Prostate gland (tissue), 2 donors: Measurements from ENCODE around the gene KLHL29. TPM values are rescaled to one million over a fixed set of nuclear protein-coding genes. Genes with fewer than 3 reads are reported as not detected.

Experiments used
- DNase-seq: peaks from one replicate; pipeline ENCODE4 v3.0.0-alpha.2; 2019; ENCODE audit warnings: low spot score
- H3K27ac ChIP-seq, 2 donors: fragments of 200-600 bp; sonication (generic); 2 replicates each; pipeline ENCODE4 v1.5.1; 2017 to 2019
- H3K27me3 ChIP-seq: fragments of 200-600 bp; sonication (generic); replicated peaks from 2 replicates; pipeline ENCODE4 v1.5.1; 2019; ENCODE audit not compliant: insufficient read depth
- H3K36me3 ChIP-seq, 2 donors: fragments of 200-600 bp; sonication (generic); 1 replicate in 1 of 2; 2 replicates in 1 of 2; pipeline versions ENCODE4 v1.5.1 to v1.8.1; 2017 to 2019
- H3K4me1 ChIP-seq: fragments of 200-600 bp; sonication (generic); replicated peaks from 2 replicates; pipeline ENCODE4 v1.5.1; 2019
- H3K4me3 ChIP-seq, 2 donors: fragments of 200-600 bp; sonication (generic); 2 replicates each; pipeline ENCODE4 v1.5.1; 2017 to 2019
- H3K9me3 ChIP-seq: fragments of 200-600 bp; sonication (generic); 2 replicates; pipeline ENCODE4 v1.5.1; 2017
- CTCF ChIP-seq, 4 experiments: fragments of 200-600 bp in 2 of 4; fragments of 450-650 bp in 2 of 4; sonication (generic) in 2 of 4; IDR thresholded peaks; 1 replicate in 3 of 4; 2 replicates in 1 of 4; pipeline ENCODE4 v1.5.1; 2016 to 2019; ENCODE audit warnings: antibody characterized with exemption in 4 of 4, mild to moderate bottlenecking in 2 of 4, moderate library complexity in 2 of 4
- POLR2A ChIP-seq: fragments of 450-650 bp; IDR thresholded peaks from one replicate; pipeline ENCODE4 v1.6.1; 2016; ENCODE audit warnings: antibody characterized with exemption, mild to moderate bottlenecking
- POLR2AphosphoS5 ChIP-seq: sonication (generic); formaldehyde crosslinking; IDR thresholded peaks from one replicate; pipeline ENCODE4 v1.6.1; 2017; ENCODE audit warnings: antibody characterized with exemption
- WGBS: methylation state at CpG from one replicate; pipeline ENCODE4 v1.1.5; 2018; 5-methylcytosine and 5-hydroxymethylcytosine counted together
- intact Hi-C: fragments of 100-400 bp; cut with DNase I; formaldehyde crosslinking; loops from one replicate; pipeline ENCODE4 v1.14.2; 2022
- total RNA-seq, 2 donors: library from RNA; depleted of rRNA; stranded (reverse); fragments of >200 nt; gene quantifications; one replicate each; pipeline ENCODE4 v1.1.0, GENCODE V29; 2016

The KLHL29 gene
- total RNA-seq, 2 donors from 2014 or later: 23.3 to 24.8 TPM

GRCh38 chr2:23685181-23685580 is 300.2 kb downstream of the KLHL29 start:
- no peaks in the 10 kb centered on the region for H3K36me3 ChIP-seq
- H3K4me1 ChIP-seq: no peaks in the 10 kb centered on the region
- no peak for DNase-seq
- no peaks in the 10 kb centered on the region for H3K9me3 ChIP-seq
- intact Hi-C loops: no loop called here
- 27% methylated on average over 12 of the region's 12 CpGs for WGBS
- TF ChIP-seq POLR2AphosphoS5 (no peak), POLR2A (no peak), CTCF (IDR thresholded peaks at IDR 0.05) (no peak)
- no peak overlapping the region for H3K27ac ChIP-seq
- H3K4me3 ChIP-seq: no peak overlapping the region
- H3K27me3 ChIP-seq: no peaks in the 10 kb centered on the region

GRCh38 chr2:23685706-23686105 is 300.7 kb downstream of the KLHL29 start:
- no peaks in the 10 kb centered on the region for H3K36me3 ChIP-seq
- DNase-seq: no peak
- H3K27ac ChIP-seq: no peak overlapping the region

DNA sequence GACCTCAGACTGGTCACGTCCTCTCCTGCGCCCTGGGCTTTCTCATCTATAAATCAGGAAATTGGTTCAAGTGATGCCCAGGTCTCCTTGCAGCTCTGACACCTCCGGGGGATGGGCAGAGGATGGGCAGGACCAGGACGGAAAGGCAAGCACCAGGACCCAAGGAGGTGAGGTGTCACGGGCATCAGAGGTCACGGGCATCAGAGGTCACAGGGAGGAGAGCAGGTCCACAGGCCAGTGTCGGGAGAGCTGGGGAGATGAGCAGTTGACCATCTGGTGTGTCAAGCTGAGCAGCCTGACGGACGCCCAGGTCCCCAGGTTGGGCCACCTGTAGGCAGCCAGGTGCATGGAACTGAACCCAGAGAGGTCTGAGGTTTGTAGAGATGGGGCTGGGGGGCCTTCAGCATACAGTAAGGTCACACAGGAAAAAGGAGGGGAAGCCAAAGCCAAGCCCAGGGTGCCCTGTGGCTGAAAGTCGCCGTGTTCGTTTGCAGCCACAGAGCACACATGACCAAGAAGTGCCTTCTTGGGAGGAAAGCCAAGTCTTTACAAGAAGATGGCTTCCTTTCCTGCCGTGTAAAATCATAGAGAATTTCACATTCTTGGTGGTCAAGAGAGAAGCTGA is 301.5 kb downstream of the KLHL29 start:
- Histone ChIP-seq H3K27ac (no peak overlapping the region), H3K4me1 (no peaks in the 10 kb centered on the region), H3K36me3 (no peaks in the 10 kb centered on the region), H3K27me3 (no peaks in the 10 kb centered on the region), H3K4me3 (no peak overlapping the region), H3K9me3 (no peaks in the 10 kb centered on the region)
- WGBS: 89% methylated on average over 13 of the region's 13 CpGs
- no peak for TF ChIP-seq CTCF (IDR thresholded peaks at IDR 0.05)
- TF ChIP-seq POLR2A: no peak
- TF ChIP-seq POLR2AphosphoS5: no peak
- DNase-seq: no peak
- intact Hi-C loops: no loop called here

More at GRCh38 chr2:23685706-23686105, 300.7 kb downstream of the KLHL29 start:
- Histone ChIP-seq H3K4me1 (no peaks in the 10 kb centered on the region), H3K27me3 (no peaks in the 10 kb centered on the region), H3K9me3 (no peaks in the 10 kb centered on the region), H3K4me3 (no peak overlapping the region)
- intact Hi-C loops: no loop called here
- 94% methylated on average over 9 of the region's 9 CpGs for WGBS
- TF ChIP-seq POLR2A (no peak), CTCF (IDR thresholded peaks at IDR 0.05) (no peak), POLR2AphosphoS5 (no peak)

- H3K9me3 ChIP-seq: no peaks in the 10 kb centered on the region
- DNase-seq: no peak
- no peaks in the 10 kb centered on the region for H3K27me3 ChIP-seq
- no peak overlapping the region for H3K27ac ChIP-seq
- WGBS: 94% methylated on average over 8 of the region's 9 CpGs
- H3K4me3 ChIP-seq: no peak overlapping the region
- H3K36me3 ChIP-seq: no peaks in the 10 kb centered on the region
- no peaks in the 10 kb centered on the region for H3K4me1 ChIP-seq
- intact Hi-C loops: no loop called here
- TF ChIP-seq POLR2A: no peak
- TF ChIP-seq POLR2AphosphoS5: no peak
- TF ChIP-seq CTCF (IDR thresholded peaks at IDR 0.05): no peak
These were observed 302.2 kb downstream of the KLHL29 start for GRCh38 chr2:23687214-23687613.

DNA sequence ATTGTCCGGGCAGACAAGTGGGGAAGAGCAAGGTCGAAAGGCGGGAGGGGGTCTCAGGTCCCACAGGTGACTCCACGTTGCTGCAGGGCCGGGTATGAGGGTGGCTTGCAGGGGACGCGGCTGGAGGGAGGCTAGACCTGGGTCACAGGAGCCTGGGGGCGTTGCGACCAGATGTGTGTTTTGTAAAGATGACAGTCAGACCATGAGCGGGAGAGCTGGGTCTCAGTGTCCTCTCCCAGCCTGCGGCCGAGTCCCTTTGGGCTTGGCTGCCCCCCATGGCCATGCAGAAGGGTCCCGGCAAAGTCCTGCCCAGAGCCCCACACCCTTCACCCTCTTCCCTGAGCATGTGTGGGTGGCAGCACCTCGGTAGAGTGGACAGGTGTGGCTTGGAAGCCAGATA is 302.7 kb downstream of the KLHL29 start:
- no peaks in the 10 kb centered on the region for H3K4me1 ChIP-seq
- H3K36me3 ChIP-seq: no peaks in the 10 kb centered on the region
- intact Hi-C loops: no loop called here
- no peaks in the 10 kb centered on the region for H3K9me3 ChIP-seq
- H3K27me3 ChIP-seq: no peaks in the 10 kb centered on the region
- DNase-seq: no peak
- H3K4me3 ChIP-seq: no peak overlapping the region
- 92% methylated on average over 14 of the region's 14 CpGs for WGBS
- no peak overlapping the region for H3K27ac ChIP-seq
- TF ChIP-seq POLR2A (no peak), POLR2AphosphoS5 (no peak), CTCF (IDR thresholded peaks at IDR 0.05) (no peak)
